Body of pancreas (tissue), 4 donors: Measurements from ENCODE around the gene NLRP9. TPM values are rescaled to one million over a fixed set of nuclear protein-coding genes. Genes with fewer than 3 reads are reported as not detected.

ENCODE experiments used
- ATAC-seq: fragments of 150-250 bp; one replicate; pipeline ENCODE4 v1.9.1; 2016
- DNase-seq, 4 donors: peaks; one replicate each; pipeline ENCODE4 v3.0.0-alpha.2; 2019
- H3K27ac ChIP-seq, 4 donors: fragments of 200-600 bp; sonication (generic); 1 replicate in 3 of 4; 2 replicates in 1 of 4; pipeline versions ENCODE4 v1.5.1 to v1.6.1; 2016 to 2019; ENCODE audit warnings: mild to moderate bottlenecking in 1 of 4, mixed read lengths in 1 of 4, moderate library complexity in 1 of 4
- H3K27me3 ChIP-seq, 2 donors: fragments of 200-600 bp; sonication (generic); one replicate each; pipeline ENCODE4 v1.6.0; 2016; ENCODE audit warnings: mild to moderate bottlenecking in 1 of 2
- H3K36me3 ChIP-seq, 2 donors: fragments of 200-600 bp; sonication (generic); replicated peaks in 1 of 2; 2 replicates each; pipeline ENCODE4 v1.5.1; 2016; ENCODE audit warnings: low read depth in 2 of 2; ENCODE audit not compliant: insufficient read depth in 1 of 2
- H3K4me1 ChIP-seq: fragments of 200-600 bp; sonication (generic); one replicate; pipeline ENCODE4 v1.6.0; 2016
- H3K4me3 ChIP-seq, 2 donors: fragments of 200-600 bp; sonication (generic); 1 replicate in 1 of 2; 2 replicates in 1 of 2; pipeline ENCODE4 v1.5.1; 2016 to 2019
- H3K9me3 ChIP-seq, 3 donors: fragments of 200-600 bp; sonication (generic); 1 replicate in 2 of 3; 2 replicates in 1 of 3; pipeline ENCODE4 v1.5.1; 2016
- POLR2A ChIP-seq, 3 donors: fragments of 450-650 bp; IDR thresholded peaks; one replicate each; pipeline ENCODE4 v1.6.1; 2016; ENCODE audit warnings: antibody characterized with exemption in 3 of 3, mild to moderate bottlenecking in 2 of 3
- WGBS, 2 donors: methylation state at CpG; one replicate each; pipeline ENCODE4 v1.1.5; 2017; 5-methylcytosine and 5-hydroxymethylcytosine counted together
- intact Hi-C: fragments of 100-400 bp; cut with DNase I; formaldehyde crosslinking; loops from one replicate; pipeline ENCODE4 v1.15.1; 2023
- total RNA-seq, 2 donors: library from RNA; depleted of rRNA; stranded (reverse); fragments of >200 nt; gene quantifications; one replicate each; pipeline ENCODE4 v1.1.0, GENCODE V29; 2016
- TF ChIP-seq, protein P1 (sequence below), 7 experiments: fragments of 450-650 bp in 4 of 7; fragments of 200-600 bp in 3 of 7; sonication (generic) in 3 of 7; IDR thresholded peaks; one replicate each; pipeline ENCODE4 v1.5.1; 2016 to 2019; ENCODE audit warnings: antibody characterized with exemption in 7 of 7

Gene NLRP9
- total RNA-seq, 2 donors from 2014 or later, result not detected

DNA sequence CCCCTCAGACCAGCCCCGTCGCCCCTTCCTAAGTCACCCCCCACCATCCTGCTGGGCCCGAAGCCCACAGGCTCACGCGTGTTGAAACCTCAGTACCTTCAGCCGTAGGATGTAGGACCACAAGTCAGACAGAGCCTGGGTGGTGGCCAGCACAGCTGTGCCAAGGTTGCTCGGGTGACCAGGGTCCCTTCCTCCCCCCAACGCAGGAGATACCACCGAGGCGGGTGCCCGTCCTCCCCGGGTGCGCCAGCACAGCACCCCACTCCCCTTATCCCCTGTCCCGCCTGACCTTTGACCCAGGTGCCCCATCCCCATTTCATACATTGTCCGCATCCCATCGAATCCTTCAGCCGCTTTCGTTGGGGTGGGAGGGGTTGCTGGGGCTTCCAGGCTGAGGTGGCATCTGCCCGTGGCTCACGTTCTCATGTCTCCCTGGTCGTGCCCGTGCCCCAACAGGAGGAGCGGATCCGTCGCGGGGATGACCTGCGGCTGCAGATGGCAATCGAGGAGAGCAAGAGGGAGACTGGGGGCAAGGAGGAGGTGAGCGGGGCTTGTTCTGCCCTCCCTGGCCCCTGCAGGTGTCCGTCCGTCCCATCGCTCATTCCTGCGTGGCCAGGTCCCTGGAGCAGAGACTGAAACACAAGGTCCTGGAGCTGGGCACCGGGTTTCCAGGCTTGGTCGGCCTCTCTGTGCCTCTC, 48.6 kb downstream of the NLRP9 start:
- no peaks in the 10 kb centered on the region for H3K27me3 ChIP-seq
- TF ChIP-seq, protein P1, sequence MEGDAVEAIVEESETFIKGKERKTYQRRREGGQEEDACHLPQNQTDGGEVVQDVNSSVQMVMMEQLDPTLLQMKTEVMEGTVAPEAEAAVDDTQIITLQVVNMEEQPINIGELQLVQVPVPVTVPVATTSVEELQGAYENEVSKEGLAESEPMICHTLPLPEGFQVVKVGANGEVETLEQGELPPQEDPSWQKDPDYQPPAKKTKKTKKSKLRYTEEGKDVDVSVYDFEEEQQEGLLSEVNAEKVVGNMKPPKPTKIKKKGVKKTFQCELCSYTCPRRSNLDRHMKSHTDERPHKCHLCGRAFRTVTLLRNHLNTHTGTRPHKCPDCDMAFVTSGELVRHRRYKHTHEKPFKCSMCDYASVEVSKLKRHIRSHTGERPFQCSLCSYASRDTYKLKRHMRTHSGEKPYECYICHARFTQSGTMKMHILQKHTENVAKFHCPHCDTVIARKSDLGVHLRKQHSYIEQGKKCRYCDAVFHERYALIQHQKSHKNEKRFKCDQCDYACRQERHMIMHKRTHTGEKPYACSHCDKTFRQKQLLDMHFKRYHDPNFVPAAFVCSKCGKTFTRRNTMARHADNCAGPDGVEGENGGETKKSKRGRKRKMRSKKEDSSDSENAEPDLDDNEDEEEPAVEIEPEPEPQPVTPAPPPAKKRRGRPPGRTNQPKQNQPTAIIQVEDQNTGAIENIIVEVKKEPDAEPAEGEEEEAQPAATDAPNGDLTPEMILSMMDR (IDR thresholded peaks at IDR 0.05), result no peak
- TF ChIP-seq POLR2A (IDR thresholded peaks at IDR 0.05), result no peak
- DNase-seq (no peak), ATAC-seq (no peak)
- peaks cover 29% of the 10 kb centered on the region for H3K4me1 ChIP-seq
- H3K9me3 ChIP-seq, result no peaks in the 10 kb centered on the region
- 92 to 95% methylated on average over 24 to 35 of the region's 35 CpGs for WGBS, 2 donors
- intact Hi-C loops, result no loop called here
- no peak overlapping the region for H3K4me3 ChIP-seq
- H3K27ac ChIP-seq, result no peak overlapping the region
- H3K36me3 ChIP-seq, result peaks cover 28 to 46% of the 10 kb centered on the region in 2 donors

DNA sequence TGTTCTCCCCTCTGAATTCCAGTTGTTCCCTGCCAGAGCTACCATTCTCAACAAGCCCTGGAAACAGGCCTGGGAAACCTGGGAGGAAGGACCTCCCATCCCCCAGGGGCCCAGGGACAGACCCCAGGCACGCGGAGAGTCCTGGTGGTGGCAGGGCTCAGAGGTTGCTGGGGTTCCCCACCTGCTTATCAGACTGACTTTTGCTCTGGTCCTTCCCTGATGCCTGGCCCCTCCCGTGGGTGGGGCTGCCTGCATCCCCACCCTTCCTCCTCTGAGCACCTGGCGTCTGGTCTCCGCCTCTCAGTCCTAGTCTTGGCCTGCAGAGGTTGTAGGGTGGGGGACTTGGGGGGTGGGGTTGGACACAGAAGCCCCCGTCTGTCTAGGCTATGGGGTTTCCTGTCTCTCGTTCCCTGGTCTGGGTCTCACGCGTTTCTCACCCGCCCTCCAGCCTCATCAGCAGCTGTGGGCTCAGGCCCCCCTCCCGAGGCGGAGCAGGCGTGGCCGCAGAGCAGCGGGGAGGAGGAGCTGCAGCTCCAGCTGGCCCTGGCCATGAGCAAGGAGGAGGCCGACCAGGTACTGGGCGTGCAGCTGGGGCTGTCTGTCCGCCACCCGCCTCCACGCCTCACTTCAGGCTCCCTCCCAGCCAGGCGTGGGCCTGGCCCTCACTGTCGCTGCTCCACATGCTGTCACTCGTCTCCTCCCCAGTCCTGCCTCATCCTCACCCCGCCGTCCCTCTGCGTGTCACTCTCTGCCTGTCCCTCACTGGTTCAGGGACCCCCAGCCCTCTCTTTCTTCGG, 49.6 kb downstream of the NLRP9 start:
- no peak for DNase-seq
- Histone ChIP-seq H3K27me3 (no peaks in the 10 kb centered on the region), H3K4me1 (peaks cover 37% of the 10 kb centered on the region), H3K36me3 (peaks cover 28 to 43% of the 10 kb centered on the region in 2 donors), H3K9me3 (no peaks in the 10 kb centered on the region), H3K4me3 (no peak overlapping the region), H3K27ac (no peak overlapping the region)
- TF ChIP-seq, protein P1 (IDR thresholded peaks at IDR 0.05), result no peak
- no peak for TF ChIP-seq POLR2A (IDR thresholded peaks at IDR 0.05)
- intact Hi-C loops, result no loop called here
- WGBS, 2 donors, result 78 to 92% methylated on average over 23 to 26 of the region's 27 CpGs
- ATAC-seq, result no peak

DNA sequence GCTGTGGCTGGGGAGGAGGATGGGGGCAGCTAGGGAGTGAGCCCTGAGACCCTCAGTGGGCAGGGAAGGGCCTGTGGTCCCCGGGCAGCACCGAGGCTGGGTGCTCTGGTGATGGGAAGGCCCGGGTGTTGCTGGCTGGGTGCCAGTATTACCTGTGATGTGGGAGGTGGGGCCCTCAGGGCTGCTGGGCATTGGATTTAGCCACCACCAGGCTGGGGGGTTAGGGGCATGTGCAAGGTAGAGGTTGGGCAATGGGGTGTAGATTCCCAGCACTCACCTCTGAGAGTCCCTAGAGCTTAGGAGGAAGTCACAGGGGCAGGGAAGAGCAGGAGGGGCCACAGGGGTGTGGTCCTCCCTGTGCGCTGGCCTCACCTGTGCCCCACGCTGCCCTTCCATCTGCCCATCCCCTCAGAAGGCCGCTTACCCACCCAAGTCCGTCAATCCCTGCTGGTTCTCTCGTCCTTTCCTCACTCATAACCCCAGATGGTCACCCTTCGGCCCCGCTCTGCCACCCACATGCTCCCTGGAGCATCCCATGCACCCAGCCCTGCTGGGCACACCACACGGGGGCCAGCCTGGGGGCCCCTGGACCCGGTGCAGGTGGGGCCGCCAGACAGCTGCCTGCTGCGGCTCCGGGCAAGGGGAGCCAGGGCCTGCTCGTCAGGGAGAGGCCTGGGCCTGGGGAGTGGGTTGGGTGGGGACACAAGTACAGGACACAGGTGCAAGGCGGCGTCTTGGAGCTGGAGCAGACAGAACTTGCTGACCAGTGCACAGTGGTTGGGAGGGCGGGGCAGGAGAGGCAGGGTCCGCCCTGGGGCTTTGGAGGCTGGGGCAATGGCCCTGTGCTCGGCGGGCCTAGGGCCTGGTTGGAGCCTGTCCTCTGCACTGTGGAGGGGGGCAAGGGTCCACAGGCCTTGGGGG, 50.7 kb downstream of the NLRP9 start:
- ATAC-seq (no peak), DNase-seq (no peak)
- Histone ChIP-seq H3K36me3 (peaks cover 22 to 40% of the 10 kb centered on the region in 2 donors), H3K27ac (no peak overlapping the region), H3K9me3 (no peaks in the 10 kb centered on the region), H3K4me1 (peaks cover 47% of the 10 kb centered on the region), H3K27me3 (no peaks in the 10 kb centered on the region), H3K4me3 (no peak overlapping the region)
- 73 to 87% methylated on average over 9 to 22 of the region's 22 CpGs for WGBS, 2 donors
- intact Hi-C loops, result no loop called here
- TF ChIP-seq, protein P1 (IDR thresholded peaks at IDR 0.05), result no peak
- TF ChIP-seq POLR2A (IDR thresholded peaks at IDR 0.05), result no peak

DNA sequence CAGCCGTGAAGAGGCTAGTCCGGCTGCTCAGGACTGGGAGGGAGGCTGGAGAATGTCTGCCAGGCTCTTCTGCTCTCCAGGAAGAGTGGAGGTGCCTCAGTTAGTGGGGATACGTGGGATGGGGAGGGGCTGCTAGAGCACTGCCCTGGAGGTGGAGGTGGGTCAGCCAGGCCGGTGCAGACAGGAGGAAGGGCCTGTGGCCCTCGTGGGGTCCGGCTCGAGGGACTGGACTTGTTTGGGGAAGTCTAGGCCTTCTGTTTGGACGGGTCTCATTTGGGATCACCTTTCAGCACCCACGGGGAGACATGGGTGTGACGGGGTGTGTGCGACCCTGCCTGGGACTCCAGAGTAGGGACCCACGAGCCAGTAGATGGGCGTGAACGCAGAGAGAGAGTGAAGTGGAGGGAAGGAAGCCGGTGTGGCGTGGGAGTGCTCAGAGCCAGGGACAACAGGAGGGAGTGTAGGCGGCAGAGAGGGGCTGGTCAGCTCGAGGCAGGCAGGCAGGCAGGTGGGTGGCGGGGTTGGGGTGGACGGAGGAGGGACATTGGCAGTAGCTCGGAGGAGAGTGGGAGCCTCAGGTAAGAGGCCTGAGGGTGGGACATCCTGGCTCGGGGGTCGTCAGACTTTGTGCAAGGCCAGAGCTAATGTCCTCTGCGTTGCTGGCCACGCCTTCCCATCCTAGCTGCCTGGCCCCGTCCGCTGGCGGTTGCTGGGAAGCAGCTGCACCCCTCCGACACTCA, 51.7 kb downstream of the NLRP9 start:
- Histone ChIP-seq H3K9me3 (no peaks in the 10 kb centered on the region), H3K27ac (no peak overlapping the region), H3K27me3 (no peaks in the 10 kb centered on the region), H3K36me3 (peaks cover 16 to 34% of the 10 kb centered on the region in 2 donors), H3K4me3 (no peak overlapping the region), H3K4me1 (peaks cover 57% of the 10 kb centered on the region)
- no peak for TF ChIP-seq POLR2A (IDR thresholded peaks at IDR 0.05)
- TF ChIP-seq, protein P1 (IDR thresholded peaks at IDR 0.05), result no peak
- ATAC-seq (no peak), DNase-seq (no peak)
- intact Hi-C loops, result no loop called here
- 86 to 91% methylated on average over 25 to 29 of the region's 29 CpGs for WGBS, 2 donors
